Choroid plexus epithelial cell (primary cell): Measurements from ENCODE around the gene TAGAP.
"Not testable (repeated sequence)": the region's sequence is repeated elsewhere in the genome, so short reads cannot be mapped to it uniquely, and the experiment has no call there.

Experiments
- DNase-seq: peaks from one replicate; pipeline ENCODE4 v3.0.0-alpha.2; 2010; ENCODE audit warnings: low read depth
- H3K4me3 ChIP-seq: 2 replicates; pipeline ENCODE4 v1.5.1; 2011; ENCODE audit warnings: low read depth, mild to moderate bottlenecking, control low read depth, low read length, moderate library complexity
- CTCF ChIP-seq: conservative IDR thresholded peaks from 2 replicates; pipeline ENCODE4 v1.5.1; 2011; ENCODE audit warnings: low read depth, mild to moderate bottlenecking, control low read depth, inconsistent platforms, low read length, moderate library complexity

TAGAP gene

GRCh38 chr6:159038914-159039884 is 5.6 kb downstream of the TAGAP start:
- no peak overlapping the region for H3K4me3 ChIP-seq
- DNase-seq, result peak; percentile 41
- TF ChIP-seq CTCF, result no peak

- not testable (repeated sequence) for H3K4me3 ChIP-seq, DNase-seq
These were observed 6.5 kb downstream of the TAGAP start for GRCh38 chr6:159038318-159038717.

- H3K4me3 ChIP-seq, result no peak overlapping the region
- no peak for TF ChIP-seq CTCF
- DNase-seq, result no peak
These were observed 7.0 kb downstream of the TAGAP start for GRCh38 chr6:159037756-159038290.

- H3K4me3 ChIP-seq, result no peak overlapping the region
- TF ChIP-seq CTCF, result no peak
- no peak for DNase-seq
These were observed 8.1 kb downstream of the TAGAP start for GRCh38 chr6:159036673-159037072.

GRCh38 chr6:159035891-159036290 is 8.9 kb downstream of the TAGAP start:
- no peak overlapping the region for H3K4me3 ChIP-seq
- TF ChIP-seq CTCF, result no peak
- no peak for DNase-seq

GRCh38 chr6:159033160-159034049 is 11.4 kb downstream of the TAGAP start:
- no peak for TF ChIP-seq CTCF
- no peak overlapping the region for H3K4me3 ChIP-seq
- peak; percentile 46 for DNase-seq

GRCh38 chr6:159031846-159032245 is 12.9 kb downstream of the TAGAP start:
- no peak for DNase-seq
- no peak overlapping the region for H3K4me3 ChIP-seq
- no peak for TF ChIP-seq CTCF
